Adrenal gland (tissue), 5 donors: ENCODE measurements around the gene COL23A1.

Experiments
- POLR2A ChIP-seq, 2 donors: fragments of 450-650 bp; IDR thresholded peaks; one replicate each; pipeline ENCODE4 v1.6.1; 2017; ENCODE audit warnings: antibody characterized with exemption in 2 of 2, mild to moderate bottlenecking in 2 of 2, moderate library complexity in 1 of 2
- TF ChIP-seq, protein P1 (sequence below), 6 experiments: fragments of 450-650 bp in 4 of 6; fragments of 200-600 bp in 2 of 6; sonication (generic) in 1 of 6; IDR thresholded peaks; 1 replicate in 5 of 6; 2 replicates in 1 of 6; pipeline versions ENCODE4 v1.5.1 to v1.8.0; 2016 to 2021; ENCODE audit warnings: antibody characterized with exemption in 6 of 6, mild to moderate bottlenecking in 2 of 6, moderate library complexity in 1 of 6
- donor health status: DM: no; HTN: no; CAD: no.

DNA sequence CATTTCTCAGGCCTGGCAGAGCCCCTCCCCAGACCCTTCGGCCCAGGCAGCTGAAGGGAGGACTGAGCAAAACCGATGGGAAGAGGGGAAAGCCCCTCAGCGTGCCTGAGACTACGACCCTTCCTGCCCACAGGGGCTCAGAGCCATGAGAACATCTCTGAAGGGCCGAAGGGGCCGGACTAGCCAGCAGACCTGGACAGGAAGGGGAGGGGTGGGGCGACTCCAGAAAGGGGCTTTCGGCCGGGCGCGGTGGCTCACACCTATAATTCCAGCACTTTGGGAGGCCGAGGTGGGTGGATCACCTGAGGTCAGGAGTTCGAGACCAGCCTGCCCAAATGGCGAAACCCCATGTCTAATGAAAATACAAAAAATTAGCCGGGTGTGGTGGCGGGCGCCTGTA, 271.8 kb downstream of the COL23A1 start:
- TF ChIP-seq POLR2A (IDR thresholded peaks at IDR 0.05) = no peak
- TF ChIP-seq, protein P1, sequence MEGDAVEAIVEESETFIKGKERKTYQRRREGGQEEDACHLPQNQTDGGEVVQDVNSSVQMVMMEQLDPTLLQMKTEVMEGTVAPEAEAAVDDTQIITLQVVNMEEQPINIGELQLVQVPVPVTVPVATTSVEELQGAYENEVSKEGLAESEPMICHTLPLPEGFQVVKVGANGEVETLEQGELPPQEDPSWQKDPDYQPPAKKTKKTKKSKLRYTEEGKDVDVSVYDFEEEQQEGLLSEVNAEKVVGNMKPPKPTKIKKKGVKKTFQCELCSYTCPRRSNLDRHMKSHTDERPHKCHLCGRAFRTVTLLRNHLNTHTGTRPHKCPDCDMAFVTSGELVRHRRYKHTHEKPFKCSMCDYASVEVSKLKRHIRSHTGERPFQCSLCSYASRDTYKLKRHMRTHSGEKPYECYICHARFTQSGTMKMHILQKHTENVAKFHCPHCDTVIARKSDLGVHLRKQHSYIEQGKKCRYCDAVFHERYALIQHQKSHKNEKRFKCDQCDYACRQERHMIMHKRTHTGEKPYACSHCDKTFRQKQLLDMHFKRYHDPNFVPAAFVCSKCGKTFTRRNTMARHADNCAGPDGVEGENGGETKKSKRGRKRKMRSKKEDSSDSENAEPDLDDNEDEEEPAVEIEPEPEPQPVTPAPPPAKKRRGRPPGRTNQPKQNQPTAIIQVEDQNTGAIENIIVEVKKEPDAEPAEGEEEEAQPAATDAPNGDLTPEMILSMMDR (IDR thresholded peaks at IDR 0.05) = no peak
